Prostate gland (tissue), 2 donors: ENCODE results near the gene ACTN4.

Source experiments
- POLR2A ChIP-seq: fragments of 450-650 bp; IDR thresholded peaks from one replicate; pipeline ENCODE4 v1.6.1; 2016; ENCODE audit warnings: antibody characterized with exemption, mild to moderate bottlenecking
- TF ChIP-seq, protein P1 (sequence below), 4 experiments: fragments of 200-600 bp in 2 of 4; fragments of 450-650 bp in 2 of 4; sonication (generic) in 2 of 4; IDR thresholded peaks; 1 replicate in 3 of 4; 2 replicates in 1 of 4; pipeline ENCODE4 v1.5.1; 2016 to 2019; ENCODE audit warnings: antibody characterized with exemption in 4 of 4, mild to moderate bottlenecking in 2 of 4, moderate library complexity in 2 of 4

- TF ChIP-seq, protein P1, sequence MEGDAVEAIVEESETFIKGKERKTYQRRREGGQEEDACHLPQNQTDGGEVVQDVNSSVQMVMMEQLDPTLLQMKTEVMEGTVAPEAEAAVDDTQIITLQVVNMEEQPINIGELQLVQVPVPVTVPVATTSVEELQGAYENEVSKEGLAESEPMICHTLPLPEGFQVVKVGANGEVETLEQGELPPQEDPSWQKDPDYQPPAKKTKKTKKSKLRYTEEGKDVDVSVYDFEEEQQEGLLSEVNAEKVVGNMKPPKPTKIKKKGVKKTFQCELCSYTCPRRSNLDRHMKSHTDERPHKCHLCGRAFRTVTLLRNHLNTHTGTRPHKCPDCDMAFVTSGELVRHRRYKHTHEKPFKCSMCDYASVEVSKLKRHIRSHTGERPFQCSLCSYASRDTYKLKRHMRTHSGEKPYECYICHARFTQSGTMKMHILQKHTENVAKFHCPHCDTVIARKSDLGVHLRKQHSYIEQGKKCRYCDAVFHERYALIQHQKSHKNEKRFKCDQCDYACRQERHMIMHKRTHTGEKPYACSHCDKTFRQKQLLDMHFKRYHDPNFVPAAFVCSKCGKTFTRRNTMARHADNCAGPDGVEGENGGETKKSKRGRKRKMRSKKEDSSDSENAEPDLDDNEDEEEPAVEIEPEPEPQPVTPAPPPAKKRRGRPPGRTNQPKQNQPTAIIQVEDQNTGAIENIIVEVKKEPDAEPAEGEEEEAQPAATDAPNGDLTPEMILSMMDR (IDR thresholded peaks at IDR 0.05): no peak
- TF ChIP-seq POLR2A: no peak
Observed at GRCh38 chr19:38736413-38737280, 89.2 kb downstream of the ACTN4 start.
